Activated T-cell treated with anti-CD3 and anti-CD28 coated beads, Interleukin-2, amount 50 U/mL, for 72 hours (primary cell): ENCODE data around the gene PHACTR3. TPM values are rescaled to one million over a fixed set of nuclear protein-coding genes. Genes with fewer than 3 reads are reported as not detected.

Source experiments
- ATAC-seq, 2 donors: fragments of 150-1000 bp; cut with Tn5 transposase; replicated peaks in 1 of 2; 2 replicates each; pipeline ENCODE4 v1.10.0; 2021; ENCODE audit warnings: moderate library complexity in 2 of 2, mild to moderate bottlenecking in 1 of 2
- DNase-seq, 2 donors: peaks; one replicate each; pipeline ENCODE4 v3.0.0; 2021 to 2022; ENCODE audit warnings: mixed read lengths in 1 of 2
- H3K27ac Mint-ChIP-seq: one replicate; pipeline ENCODE4 v1.8.0; 2022; ENCODE audit warnings: mild to moderate bottlenecking, moderate library complexity, mixed read lengths
- H3K27me3 Mint-ChIP-seq: one replicate; pipeline ENCODE4 v1.8.0; 2022; ENCODE audit warnings: low read depth, mixed read lengths
- H3K36me3 Mint-ChIP-seq, 2 donors: one replicate each; pipeline ENCODE4 v1.8.0; 2022; ENCODE audit warnings: mixed read lengths in 2 of 2, mild to moderate bottlenecking in 1 of 2; ENCODE audit not compliant: insufficient read depth in 2 of 2
- H3K4me1 Mint-ChIP-seq: one replicate; pipeline ENCODE4 v1.8.0; 2022; ENCODE audit warnings: low read depth, mixed read lengths
- H3K4me3 Mint-ChIP-seq, 2 donors: one replicate each; pipeline ENCODE4 v1.8.0; 2022; ENCODE audit warnings: mild to moderate bottlenecking in 2 of 2, mixed read lengths in 2 of 2, moderate library complexity in 2 of 2
- H3K9me3 Mint-ChIP-seq, 2 donors: one replicate each; pipeline ENCODE4 v1.8.0; 2022; ENCODE audit warnings: mixed read lengths in 2 of 2
- total RNA-seq, 2 donors: library from RNA; stranded (reverse); gene quantifications; one replicate each; pipeline ENCODE4 v1.2.3, GENCODE V29; 2022

The PHACTR3 gene
- total RNA-seq, 2 donors from 2014 or later: not detected

DNA sequence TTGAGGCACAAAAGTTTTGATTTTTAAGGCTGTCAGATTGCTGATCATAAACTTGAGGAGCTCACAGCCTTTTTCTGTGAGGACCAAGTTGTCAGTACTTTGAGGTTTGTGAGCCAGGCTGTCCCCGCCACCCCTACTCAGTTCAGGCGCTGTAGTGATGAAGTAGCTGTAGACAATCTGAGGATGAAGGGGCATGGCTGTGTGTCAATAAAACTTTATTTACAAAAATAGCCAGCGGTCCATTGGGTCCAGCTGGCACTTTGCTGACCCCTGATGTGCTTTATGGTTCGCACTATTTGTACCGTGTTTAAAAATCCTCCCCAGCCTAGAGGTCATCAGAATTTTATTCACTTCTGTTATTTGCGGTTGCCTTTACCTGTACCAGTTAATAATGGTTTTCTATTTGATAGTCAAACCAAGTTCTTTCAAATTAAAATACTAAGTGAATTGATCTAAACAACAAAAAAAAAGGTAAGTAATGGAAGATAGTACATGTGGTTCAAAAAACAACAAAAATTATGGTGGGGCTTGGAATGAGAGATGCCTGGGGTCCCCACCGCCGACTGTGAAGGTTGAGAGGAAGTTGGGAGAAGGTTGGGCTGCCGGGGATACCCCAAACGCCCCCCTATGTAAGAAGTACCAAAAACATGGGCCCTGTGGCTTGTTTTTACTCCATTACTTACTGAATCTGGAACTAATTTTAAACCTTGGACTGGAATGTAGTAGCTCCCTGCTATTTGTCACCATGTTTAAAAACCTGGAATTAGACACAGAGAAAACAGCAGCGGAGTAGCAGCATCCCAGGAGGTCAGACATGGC, 205.5 kb downstream of the PHACTR3 start:
- H3K9me3 Mint-ChIP-seq: no peaks in the 10 kb centered on the region
- no peaks in the 10 kb centered on the region for H3K36me3 Mint-ChIP-seq
- no peaks in the 10 kb centered on the region for H3K27me3 Mint-ChIP-seq
- H3K4me1 Mint-ChIP-seq: no peaks in the 10 kb centered on the region
- no peak overlapping the region for H3K4me3 Mint-ChIP-seq
- no peak overlapping the region for H3K27ac Mint-ChIP-seq
- no peak for DNase-seq
- ATAC-seq: no peak

DNA sequence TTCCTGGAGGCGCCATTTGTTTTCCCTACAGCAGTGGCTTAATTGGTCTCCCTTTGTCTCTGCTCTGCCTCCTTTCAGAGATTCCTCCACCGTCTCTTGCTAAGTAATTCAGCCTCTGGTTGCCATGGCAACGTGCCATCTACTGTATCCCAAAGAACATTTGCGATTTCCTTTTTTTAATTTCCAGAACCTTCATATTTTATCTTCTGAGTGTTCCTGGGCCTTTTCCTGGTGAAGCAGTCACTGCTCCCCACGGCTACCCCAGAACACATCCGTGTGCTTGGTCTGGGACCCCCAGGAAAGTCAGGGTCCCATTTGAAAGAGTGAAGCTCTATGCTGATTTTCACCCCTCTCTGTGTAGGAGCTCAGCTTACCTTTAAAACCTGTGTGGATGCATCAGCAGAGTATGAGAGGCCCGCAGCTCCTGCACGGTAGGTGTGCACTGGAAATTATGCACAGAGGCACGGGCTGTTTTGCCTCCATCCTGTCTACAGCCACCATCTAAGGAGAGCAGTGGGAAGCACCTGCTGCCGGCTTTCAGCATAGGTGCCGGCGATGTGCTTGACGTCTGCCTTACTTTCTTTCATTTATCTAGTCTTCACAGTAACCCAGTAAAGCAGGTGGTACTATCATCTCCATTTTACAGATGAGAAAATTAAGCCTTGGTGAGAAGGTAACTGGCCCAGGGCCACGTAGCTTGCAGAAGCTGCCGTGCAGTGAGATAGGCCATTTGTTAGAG, 206.3 kb downstream of the PHACTR3 start:
- no peaks in the 10 kb centered on the region for H3K36me3 Mint-ChIP-seq
- H3K27me3 Mint-ChIP-seq: no peaks in the 10 kb centered on the region
- H3K27ac Mint-ChIP-seq: no peak overlapping the region
- H3K9me3 Mint-ChIP-seq: no peaks in the 10 kb centered on the region
- ATAC-seq: no peak
- no peak for DNase-seq
- H3K4me1 Mint-ChIP-seq: no peaks in the 10 kb centered on the region
- no peak overlapping the region for H3K4me3 Mint-ChIP-seq

DNA sequence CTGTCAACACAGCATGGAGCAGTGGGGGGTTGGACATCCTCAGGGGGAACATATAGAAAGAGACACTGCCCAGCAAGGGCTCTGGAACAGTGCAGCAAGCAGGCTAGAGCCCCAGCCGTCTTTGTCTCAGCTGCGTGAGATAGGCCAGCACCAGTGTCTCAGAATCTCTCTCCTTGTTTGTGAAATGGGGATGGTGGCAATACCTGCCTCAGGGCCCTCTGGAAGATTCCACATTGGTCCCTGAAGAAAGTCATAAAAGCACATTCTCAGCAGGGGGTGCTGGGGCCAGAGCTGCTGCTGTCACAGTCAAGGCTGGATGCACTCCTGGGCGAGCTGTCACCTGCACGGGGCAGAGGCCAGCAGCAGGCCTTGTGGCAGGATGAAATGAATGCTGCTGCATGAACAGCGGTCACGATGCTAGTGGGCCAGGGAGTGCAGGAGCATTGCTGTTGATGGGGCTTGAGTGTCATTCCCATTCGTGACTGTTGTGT, 207.4 kb downstream of the PHACTR3 start:
- H3K4me1 Mint-ChIP-seq: no peaks in the 10 kb centered on the region
- H3K36me3 Mint-ChIP-seq: no peaks in the 10 kb centered on the region
- no peak overlapping the region for H3K4me3 Mint-ChIP-seq

DNA sequence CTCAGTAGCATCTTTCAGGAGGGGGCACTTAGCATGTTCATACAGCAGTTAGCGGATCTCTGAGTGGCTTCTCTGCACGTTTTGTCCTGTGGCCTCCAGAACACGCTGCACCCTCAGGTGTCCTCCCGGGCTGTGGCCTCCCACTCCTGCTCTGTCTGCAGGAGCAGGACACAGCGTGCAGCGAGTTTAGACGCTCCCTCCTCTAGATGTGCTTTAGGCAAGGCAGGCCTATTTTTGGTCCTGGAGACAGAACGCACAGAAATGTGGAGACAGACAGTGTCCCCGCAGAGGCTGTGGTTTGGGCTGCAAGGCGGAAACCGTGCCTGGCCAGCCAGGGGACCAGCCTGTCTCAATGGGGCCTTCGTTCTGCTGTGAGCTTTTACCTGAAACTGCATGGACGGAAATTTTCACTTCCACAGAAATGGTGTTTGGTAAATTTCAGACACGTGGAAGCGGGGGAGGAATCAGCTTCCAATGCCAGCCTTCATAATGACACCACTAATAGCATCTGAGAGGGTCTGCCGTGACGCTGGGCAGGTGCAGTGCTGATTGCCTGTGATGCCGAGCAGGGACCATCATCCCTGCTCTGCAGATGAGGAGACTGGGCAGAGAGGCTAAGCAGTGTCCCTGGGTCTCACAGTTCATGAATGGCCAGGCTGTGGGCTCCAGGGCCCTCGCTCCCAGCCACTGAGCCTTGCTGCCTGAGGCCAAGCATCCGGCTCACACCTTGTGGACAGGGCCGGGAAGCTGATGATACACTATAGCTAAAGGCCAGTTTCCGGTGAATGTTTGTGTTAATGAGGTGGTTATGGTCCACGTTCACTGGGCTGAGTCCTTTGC, 208.2 kb downstream of the PHACTR3 start:
- Mint-ChIP-seq H3K36me3 (no peaks in the 10 kb centered on the region), H3K4me3 (no peak overlapping the region), H3K9me3 (no peaks in the 10 kb centered on the region), H3K27me3 (no peaks in the 10 kb centered on the region), H3K4me1 (no peaks in the 10 kb centered on the region), H3K27ac (no peak overlapping the region)
- no peak for DNase-seq
- no peak for ATAC-seq

More for the DNA sequence above, 207.4 kb downstream of the PHACTR3 start:
- Mint-ChIP-seq H3K27me3 (no peaks in the 10 kb centered on the region), H3K9me3 (no peaks in the 10 kb centered on the region), H3K27ac (no peak overlapping the region)
- ATAC-seq (no peak), DNase-seq (no peak)

DNA sequence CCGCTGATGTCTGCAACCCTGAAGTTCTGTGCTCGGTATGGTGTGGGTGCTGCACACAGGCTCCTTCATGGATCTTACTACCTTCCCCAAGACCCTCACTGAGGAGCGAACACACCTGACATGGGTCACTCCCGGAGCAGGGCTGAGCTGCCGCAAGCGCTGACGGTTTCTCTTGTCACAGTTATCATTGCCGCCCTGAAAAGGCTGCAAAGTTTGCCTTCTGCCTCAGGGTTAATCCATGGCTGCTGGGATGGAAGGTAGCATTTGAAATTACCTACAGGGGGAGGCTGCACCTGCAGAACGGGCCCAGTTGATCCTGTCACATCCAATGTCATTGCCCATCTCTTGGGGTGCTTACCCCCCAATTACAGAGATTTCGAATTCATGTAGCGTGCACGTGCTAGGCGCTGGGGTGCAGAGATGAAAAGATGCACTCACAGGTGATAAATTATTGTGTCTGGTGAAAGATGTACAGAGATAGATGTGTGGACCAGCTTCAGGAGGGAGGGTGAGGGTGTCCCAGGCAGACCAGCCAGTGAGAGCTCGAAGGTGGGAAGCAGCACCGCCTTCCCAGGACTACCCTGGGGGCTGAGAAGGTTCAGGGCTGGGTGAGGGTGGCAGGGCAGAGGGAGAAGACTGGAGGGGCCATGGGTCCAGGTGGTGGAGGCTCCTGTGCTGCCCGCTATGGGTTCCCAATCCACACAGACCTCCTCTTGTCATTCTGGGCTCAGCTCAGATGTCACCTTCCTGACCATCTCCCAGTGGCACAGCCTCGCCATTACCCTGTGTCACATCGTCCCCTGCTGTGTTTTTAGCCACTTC, 209.0 kb downstream of the PHACTR3 start:
- ATAC-seq (no peak), DNase-seq (no peak)
- Mint-ChIP-seq H3K27ac (no peak overlapping the region), H3K27me3 (no peaks in the 10 kb centered on the region), H3K4me3 (no peak overlapping the region), H3K4me1 (no peaks in the 10 kb centered on the region), H3K36me3 (no peaks in the 10 kb centered on the region), H3K9me3 (no peaks in the 10 kb centered on the region)

DNA sequence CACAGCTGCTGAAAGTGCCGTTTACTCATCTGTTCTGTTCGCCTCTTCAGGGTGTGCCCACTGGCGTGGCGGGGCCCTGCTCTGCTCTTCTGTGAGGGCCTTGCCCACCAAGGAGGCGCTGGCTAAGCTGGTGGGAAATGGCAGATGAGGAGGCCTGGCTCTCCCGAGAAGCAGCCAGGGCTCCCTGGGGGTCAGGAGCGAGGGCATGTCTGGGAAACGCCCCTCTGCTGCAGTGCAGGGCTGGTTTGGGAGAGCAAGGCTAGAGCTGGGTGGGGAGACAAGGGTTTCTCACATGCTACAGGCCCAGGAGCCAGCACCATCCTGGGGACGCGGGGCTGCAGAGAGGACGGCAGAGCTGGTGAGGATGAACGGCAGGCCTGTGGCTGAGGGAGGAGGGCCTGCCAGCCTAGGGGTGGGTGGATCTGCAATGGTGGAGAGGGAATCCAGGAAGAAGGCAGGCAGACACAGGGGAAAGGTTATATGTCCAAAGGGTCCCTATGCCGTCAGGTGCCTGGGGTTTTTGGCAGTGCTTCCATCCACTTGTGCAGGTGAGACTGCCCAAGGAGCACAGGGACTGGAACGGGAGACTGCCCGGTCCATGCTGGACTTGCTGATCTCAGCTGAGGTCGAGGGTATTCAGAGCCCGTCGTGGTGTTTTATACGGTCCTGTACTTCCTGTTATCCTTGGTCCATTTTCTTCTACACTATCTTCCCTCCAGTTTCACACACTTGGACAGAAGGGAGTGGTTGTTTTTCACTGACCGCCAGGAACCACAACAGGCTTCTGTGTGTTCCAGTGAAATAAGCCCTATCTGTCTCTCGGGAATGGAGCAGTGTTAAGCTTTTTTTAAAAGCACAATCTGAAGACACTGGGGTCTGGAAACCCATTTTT, 209.9 kb downstream of the PHACTR3 start:
- Mint-ChIP-seq H3K27ac (no peak overlapping the region), H3K4me3 (no peak overlapping the region), H3K4me1 (no peaks in the 10 kb centered on the region), H3K36me3 (no peaks in the 10 kb centered on the region), H3K27me3 (no peaks in the 10 kb centered on the region), H3K9me3 (no peaks in the 10 kb centered on the region)
- DNase-seq: no peak
- ATAC-seq: no peak

DNA sequence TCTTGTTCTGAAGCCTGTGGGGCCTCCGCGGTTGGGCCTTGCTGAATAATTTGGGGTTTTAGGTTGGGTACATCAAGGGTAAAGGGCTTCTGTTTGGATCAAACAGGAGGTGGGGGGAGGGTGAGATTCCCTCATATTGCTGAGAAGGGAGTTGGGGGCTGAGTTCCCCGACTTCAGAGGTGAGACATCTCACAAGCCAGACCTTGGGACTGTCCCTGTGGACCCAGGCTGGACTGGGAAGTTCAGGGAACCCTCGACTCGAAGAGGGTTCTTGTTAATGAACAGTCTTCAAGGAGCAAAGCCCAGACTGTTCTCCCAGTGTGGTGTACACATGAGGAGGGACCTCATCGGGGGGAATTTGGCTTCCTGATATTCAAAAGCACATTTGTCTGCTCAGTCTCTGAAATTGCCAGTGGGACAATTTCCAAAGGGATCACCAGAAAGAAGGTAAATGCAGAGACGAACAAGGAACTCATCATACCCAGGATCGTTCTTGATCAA, 210.6 kb downstream of the PHACTR3 start:
- no peaks in the 10 kb centered on the region for H3K27me3 Mint-ChIP-seq
- no peak overlapping the region for H3K27ac Mint-ChIP-seq
- H3K36me3 Mint-ChIP-seq: no peaks in the 10 kb centered on the region
- no peak for ATAC-seq
- no peaks in the 10 kb centered on the region for H3K4me1 Mint-ChIP-seq
- H3K9me3 Mint-ChIP-seq: no peaks in the 10 kb centered on the region
- no peak for DNase-seq
- no peak overlapping the region for H3K4me3 Mint-ChIP-seq

DNA sequence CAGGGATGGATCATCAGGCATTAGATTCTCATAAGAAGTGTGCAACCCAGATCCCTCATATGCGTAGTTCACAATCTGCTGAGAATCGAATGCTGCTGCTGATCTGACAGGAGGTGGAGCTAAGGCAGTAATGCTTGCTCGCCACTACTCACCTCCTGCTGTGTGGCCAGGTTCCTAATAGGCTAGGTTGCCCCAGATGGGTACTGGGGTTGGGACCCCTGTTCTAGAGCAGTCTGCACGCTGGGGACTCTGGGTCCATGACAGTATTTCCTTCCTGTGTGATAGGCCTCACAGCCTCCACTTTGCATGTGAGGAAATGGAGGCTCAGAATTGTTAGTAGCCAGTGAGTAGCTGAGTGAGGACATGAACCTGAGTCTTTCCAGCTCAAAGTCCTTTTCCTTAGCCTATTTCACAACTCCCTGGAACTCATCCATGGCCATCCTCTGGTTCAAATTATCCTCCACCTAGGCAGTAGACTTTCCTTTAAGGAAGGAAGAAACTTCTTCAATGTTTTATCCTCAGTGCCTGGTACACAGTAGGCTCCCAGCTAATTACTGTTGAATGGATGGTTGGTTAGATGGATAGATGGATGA, 211.9 kb downstream of the PHACTR3 start:
- Mint-ChIP-seq H3K4me1 (no peaks in the 10 kb centered on the region), H3K9me3 (no peaks in the 10 kb centered on the region), H3K27ac (no peak overlapping the region), H3K27me3 (peaks cover 4% of the 10 kb centered on the region), H3K36me3 (no peaks in the 10 kb centered on the region), H3K4me3 (no peak overlapping the region)
- no peak for DNase-seq
- no peak for ATAC-seq

DNA sequence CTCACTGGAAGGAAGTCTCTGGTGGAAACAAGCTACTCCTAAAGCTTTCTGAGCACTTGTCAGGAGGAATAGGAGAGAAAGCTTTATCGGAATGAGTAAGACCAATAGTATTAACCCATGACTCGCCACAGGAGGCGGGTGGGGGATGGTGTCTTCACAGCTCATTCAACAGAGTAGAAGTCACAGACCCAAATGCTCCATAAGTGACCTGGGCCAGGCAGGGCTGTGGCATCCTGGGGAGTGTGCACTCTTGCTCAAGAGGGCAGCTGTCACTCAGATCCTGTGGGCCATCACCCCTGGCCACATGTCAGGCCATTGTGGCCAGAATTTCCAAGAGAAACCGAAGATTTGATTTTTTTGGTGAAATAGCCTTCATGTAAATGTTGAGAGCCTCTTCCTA, 213.1 kb downstream of the PHACTR3 start:
- Mint-ChIP-seq H3K27ac (no peak overlapping the region), H3K4me1 (no peaks in the 10 kb centered on the region), H3K36me3 (no peaks in the 10 kb centered on the region), H3K27me3 (peaks cover 4% of the 10 kb centered on the region), H3K4me3 (no peak overlapping the region), H3K9me3 (no peaks in the 10 kb centered on the region)
- DNase-seq (no peak), ATAC-seq (no peak)

DNA sequence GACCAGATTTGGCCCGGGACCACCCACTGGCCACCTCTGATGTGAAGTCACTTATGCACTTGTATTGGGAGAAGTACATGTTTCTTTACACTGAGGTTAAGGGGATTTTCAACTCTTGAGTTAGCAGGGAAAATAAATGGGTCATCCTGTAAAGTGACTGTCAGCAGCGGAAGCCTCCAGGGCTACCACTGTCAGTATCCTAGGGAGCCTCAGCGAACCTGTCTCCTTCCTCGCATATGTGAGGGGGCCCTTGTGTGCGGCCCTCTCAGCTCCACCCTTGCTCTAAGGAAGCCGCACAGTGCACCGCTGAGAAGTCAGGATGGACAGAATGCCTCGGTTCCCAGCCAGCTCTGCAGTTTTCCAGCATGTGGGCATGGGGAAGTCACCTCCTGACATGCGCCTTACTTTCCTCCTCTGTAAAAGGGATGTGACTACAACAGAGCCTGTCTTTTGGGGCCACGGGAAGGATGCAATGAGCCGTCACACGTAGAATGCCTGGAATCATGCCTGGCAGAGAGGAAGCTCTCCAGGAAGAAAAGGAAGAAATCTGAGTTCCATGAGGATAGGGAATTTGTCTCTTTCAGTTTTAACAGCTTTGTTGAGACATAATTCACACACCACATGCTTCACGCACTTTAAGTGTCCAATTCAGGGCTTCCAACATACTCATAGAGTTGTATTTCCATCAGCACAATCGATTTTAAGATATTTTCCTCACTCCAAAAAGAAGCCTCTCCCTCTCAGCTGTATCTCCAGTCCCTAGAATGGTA, 213.7 kb downstream of the PHACTR3 start:
- DNase-seq (no peak), ATAC-seq (no peak)
- Mint-ChIP-seq H3K36me3 (no peaks in the 10 kb centered on the region), H3K27me3 (peaks cover 4% of the 10 kb centered on the region), H3K4me1 (no peaks in the 10 kb centered on the region), H3K9me3 (no peaks in the 10 kb centered on the region), H3K27ac (no peak overlapping the region), H3K4me3 (no peak overlapping the region)

DNA sequence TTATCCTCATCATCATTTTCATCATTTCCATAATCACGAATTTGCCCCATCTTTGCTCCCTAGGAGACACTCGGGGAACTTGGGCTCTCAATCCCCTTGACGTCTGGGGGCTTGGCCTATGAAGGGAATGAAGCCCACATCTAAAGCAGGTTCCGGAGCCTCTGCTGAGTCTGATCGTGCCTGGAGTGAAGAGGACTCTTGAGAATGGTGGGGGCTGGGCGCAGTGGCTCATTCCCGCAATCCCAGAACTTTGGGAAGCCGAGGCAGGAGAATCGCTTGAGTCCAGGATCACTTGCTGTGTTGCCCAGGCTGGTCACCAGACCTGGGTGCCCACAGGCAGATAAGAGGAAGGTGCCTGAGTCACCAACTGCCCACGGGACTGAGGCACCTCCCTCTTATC, 214.6 kb downstream of the PHACTR3 start:
- no peaks in the 10 kb centered on the region for H3K36me3 Mint-ChIP-seq
- DNase-seq (no peak), ATAC-seq (no peak)
- peaks cover 4% of the 10 kb centered on the region for H3K27me3 Mint-ChIP-seq
- no peak overlapping the region for H3K27ac Mint-ChIP-seq
- no peak overlapping the region for H3K4me3 Mint-ChIP-seq
- H3K9me3 Mint-ChIP-seq: no peaks in the 10 kb centered on the region
- H3K4me1 Mint-ChIP-seq: no peaks in the 10 kb centered on the region
